Keratinocyte (primary cell): ENCODE results near the gene AQP9.

Experiments
- EZH2 ChIP-seq: IDR thresholded peaks from one replicate; pipeline ENCODE4 v1.6.1; 2012; ENCODE audit warnings: inconsistent platforms, mild to moderate bottlenecking, low read length, moderate library complexity
- TF ChIP-seq, protein P1 (sequence below), 3 experiments: IDR thresholded peaks in 1 of 3; conservative IDR thresholded peaks in 1 of 3; optimal IDR thresholded peaks in 1 of 3; 2 replicates in 2 of 3; 3 replicates in 1 of 3; pipeline versions ENCODE3 to v1.5.1; 2011; ENCODE audit warnings: low read length in 3 of 3, mild to moderate bottlenecking in 3 of 3, moderate library complexity in 2 of 3, control low read depth in 1 of 3, inconsistent platforms in 1 of 3; ENCODE audit not compliant: insufficient read depth in 2 of 3; ENCODE audit errors: extremely low read depth in 1 of 3

DNA sequence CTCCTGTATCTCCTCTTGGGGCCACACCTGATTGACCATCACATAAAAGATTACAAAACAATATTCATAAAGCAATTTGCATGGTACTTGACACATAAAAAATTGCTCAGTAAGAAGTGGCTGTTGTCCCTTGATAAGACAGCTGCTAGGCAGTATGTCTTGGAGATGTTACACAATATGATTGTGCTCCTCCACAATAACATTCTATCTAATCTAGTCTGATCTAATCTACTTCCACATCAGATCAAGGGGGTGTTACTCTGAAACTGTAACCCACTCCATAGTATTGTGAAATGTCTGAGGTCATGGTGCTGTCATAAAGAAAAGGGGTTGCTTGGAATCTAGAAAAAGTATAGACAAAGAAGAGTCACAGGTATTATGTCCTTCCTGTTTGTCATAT lies 23.4 kb upstream of the AQP9 start:
- TF ChIP-seq, protein P1, sequence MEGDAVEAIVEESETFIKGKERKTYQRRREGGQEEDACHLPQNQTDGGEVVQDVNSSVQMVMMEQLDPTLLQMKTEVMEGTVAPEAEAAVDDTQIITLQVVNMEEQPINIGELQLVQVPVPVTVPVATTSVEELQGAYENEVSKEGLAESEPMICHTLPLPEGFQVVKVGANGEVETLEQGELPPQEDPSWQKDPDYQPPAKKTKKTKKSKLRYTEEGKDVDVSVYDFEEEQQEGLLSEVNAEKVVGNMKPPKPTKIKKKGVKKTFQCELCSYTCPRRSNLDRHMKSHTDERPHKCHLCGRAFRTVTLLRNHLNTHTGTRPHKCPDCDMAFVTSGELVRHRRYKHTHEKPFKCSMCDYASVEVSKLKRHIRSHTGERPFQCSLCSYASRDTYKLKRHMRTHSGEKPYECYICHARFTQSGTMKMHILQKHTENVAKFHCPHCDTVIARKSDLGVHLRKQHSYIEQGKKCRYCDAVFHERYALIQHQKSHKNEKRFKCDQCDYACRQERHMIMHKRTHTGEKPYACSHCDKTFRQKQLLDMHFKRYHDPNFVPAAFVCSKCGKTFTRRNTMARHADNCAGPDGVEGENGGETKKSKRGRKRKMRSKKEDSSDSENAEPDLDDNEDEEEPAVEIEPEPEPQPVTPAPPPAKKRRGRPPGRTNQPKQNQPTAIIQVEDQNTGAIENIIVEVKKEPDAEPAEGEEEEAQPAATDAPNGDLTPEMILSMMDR (optimal IDR thresholded peaks at IDR 0.05 in 1 of 3, IDR thresholded peaks at IDR 0.05 in 1 of 3, conservative IDR thresholded peaks at IDR 0.05 in 1 of 3; ENCODE audit: extremely low read depth in 1 of 3, insufficient read depth in 2 of 3, low read length in 3 of 3): no peak
- no peak for TF ChIP-seq EZH2
